ENCODE data around the gene OR5H2. TPM values are rescaled to one million over a fixed set of nuclear protein-coding genes. Genes with fewer than 3 reads are reported as not detected.

Gene OR5H2
- total RNA-seq, 1 experiment from 2014 or later, result not detected

GRCh38 chr3:98323425-98323824 lies 41.1 kb downstream of the OR5H2 start:
- peak overlapping the region; percentile 63 for H3K4me3 Mint-ChIP-seq
- peaks cover 66% of the 10 kb centered on the region for H3K4me1 Mint-ChIP-seq
- TF ChIP-seq ZNF317 (CRISPR knock-in tag; IDR thresholded peaks at IDR 0.05; ENCODE audit: borderline replicate concordance, low read depth) (no peak), ZBTB21 (CRISPR knock-in tag; IDR thresholded peaks at IDR 0.05; ENCODE audit: borderline replicate concordance) (no peak), ZNF232 (CRISPR knock-in tag; IDR thresholded peaks at IDR 0.05) (no peak), JAZF1 (CRISPR knock-in tag; IDR thresholded peaks at IDR 0.05) (no peak), HMGXB4 (CRISPR knock-in tag; IDR thresholded peaks at IDR 0.05) (no peak), ETV6 (CRISPR knock-in tag; IDR thresholded peaks at IDR 0.05) (no peak), GTF2I (CRISPR knock-in tag; conservative IDR thresholded peaks at IDR 0.05) (no peak), NFE2L1 (CRISPR knock-in tag; IDR thresholded peaks at IDR 0.05) (no peak), EMX1 (CRISPR knock-in tag; IDR thresholded peaks at IDR 0.05) (no peak), FOXP1 (CRISPR knock-in tag; IDR thresholded peaks at IDR 0.05; ENCODE audit: borderline replicate concordance) (no peak), USF1 (CRISPR knock-in tag; IDR thresholded peaks at IDR 0.05) (no peak), JUN (CRISPR knock-in tag; IDR thresholded peaks at IDR 0.05) (no peak), ZNF671 (CRISPR knock-in tag; IDR thresholded peaks at IDR 0.05) (no peak), CREB1 (CRISPR knock-in tag; IDR thresholded peaks at IDR 0.05) (no peak), RELA (CRISPR knock-in tag; IDR thresholded peaks at IDR 0.05; ENCODE audit: borderline replicate concordance) (no peak)
- TF ChIP-seq, protein P1, sequence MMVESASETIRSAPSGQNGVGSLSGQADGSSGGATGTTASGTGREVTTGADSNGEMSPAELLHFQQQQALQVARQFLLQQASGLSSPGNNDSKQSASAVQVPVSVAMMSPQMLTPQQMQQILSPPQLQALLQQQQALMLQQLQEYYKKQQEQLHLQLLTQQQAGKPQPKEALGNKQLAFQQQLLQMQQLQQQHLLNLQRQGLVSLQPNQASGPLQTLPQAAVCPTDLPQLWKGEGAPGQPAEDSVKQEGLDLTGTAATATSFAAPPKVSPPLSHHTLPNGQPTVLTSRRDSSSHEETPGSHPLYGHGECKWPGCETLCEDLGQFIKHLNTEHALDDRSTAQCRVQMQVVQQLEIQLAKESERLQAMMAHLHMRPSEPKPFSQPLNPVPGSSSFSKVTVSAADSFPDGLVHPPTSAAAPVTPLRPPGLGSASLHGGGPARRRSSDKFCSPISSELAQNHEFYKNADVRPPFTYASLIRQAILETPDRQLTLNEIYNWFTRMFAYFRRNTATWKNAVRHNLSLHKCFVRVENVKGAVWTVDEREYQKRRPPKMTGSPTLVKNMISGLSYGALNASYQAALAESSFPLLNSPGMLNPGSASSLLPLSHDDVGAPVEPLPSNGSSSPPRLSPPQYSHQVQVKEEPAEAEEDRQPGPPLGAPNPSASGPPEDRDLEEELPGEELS (CRISPR knock-in tag; IDR thresholded peaks at IDR 0.05), result no peak
- TF ChIP-seq, protein P2, sequence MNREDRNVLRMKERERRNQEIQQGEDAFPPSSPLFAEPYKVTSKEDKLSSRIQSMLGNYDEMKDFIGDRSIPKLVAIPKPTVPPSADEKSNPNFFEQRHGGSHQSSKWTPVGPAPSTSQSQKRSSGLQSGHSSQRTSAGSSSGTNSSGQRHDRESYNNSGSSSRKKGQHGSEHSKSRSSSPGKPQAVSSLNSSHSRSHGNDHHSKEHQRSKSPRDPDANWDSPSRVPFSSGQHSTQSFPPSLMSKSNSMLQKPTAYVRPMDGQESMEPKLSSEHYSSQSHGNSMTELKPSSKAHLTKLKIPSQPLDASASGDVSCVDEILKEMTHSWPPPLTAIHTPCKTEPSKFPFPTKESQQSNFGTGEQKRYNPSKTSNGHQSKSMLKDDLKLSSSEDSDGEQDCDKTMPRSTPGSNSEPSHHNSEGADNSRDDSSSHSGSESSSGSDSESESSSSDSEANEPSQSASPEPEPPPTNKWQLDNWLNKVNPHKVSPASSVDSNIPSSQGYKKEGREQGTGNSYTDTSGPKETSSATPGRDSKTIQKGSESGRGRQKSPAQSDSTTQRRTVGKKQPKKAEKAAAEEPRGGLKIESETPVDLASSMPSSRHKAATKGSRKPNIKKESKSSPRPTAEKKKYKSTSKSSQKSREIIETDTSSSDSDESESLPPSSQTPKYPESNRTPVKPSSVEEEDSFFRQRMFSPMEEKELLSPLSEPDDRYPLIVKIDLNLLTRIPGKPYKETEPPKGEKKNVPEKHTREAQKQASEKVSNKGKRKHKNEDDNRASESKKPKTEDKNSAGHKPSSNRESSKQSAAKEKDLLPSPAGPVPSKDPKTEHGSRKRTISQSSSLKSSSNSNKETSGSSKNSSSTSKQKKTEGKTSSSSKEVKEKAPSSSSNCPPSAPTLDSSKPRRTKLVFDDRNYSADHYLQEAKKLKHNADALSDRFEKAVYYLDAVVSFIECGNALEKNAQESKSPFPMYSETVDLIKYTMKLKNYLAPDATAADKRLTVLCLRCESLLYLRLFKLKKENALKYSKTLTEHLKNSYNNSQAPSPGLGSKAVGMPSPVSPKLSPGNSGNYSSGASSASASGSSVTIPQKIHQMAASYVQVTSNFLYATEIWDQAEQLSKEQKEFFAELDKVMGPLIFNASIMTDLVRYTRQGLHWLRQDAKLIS (CRISPR knock-in tag; IDR thresholded peaks at IDR 0.05; ENCODE audit: borderline replicate concordance), result no peak
- TF ChIP-seq, protein P3, sequence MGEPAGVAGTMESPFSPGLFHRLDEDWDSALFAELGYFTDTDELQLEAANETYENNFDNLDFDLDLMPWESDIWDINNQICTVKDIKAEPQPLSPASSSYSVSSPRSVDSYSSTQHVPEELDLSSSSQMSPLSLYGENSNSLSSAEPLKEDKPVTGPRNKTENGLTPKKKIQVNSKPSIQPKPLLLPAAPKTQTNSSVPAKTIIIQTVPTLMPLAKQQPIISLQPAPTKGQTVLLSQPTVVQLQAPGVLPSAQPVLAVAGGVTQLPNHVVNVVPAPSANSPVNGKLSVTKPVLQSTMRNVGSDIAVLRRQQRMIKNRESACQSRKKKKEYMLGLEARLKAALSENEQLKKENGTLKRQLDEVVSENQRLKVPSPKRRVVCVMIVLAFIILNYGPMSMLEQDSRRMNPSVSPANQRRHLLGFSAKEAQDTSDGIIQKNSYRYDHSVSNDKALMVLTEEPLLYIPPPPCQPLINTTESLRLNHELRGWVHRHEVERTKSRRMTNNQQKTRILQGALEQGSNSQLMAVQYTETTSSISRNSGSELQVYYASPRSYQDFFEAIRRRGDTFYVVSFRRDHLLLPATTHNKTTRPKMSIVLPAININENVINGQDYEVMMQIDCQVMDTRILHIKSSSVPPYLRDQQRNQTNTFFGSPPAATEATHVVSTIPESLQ (CRISPR knock-in tag; IDR thresholded peaks at IDR 0.05), result no peak
- H3K27me3 Mint-ChIP-seq (ENCODE audit: low read depth), result no peaks in the 10 kb centered on the region
- peaks cover 10% of the 10 kb centered on the region for H3K9me3 Mint-ChIP-seq
- H3K36me3 Mint-ChIP-seq, result peaks cover 26% of the 10 kb centered on the region
- ChIA-PET POLR2A (no interaction called here), CTCF (no interaction called here)
- DNase-seq (ENCODE audit: low spot score), result no peak
- ATAC-seq, result no peak
- no peak overlapping the region for H3K27ac Mint-ChIP-seq

Measured in WTC11 (cell line).